GM21447 (cell line): ENCODE results near the gene SLC12A5.
"Not testable (repeated sequence)": the region's sequence is repeated elsewhere in the genome, so short reads cannot be mapped to it uniquely, and the experiment has no call there.

ENCODE experiments used
- ATAC-seq: cut with Tn5 transposase; IDR thresholded peaks from one replicate; pipeline ENCODE4 v1.9.1; 2021; ENCODE audit not compliant: unreplicated experiment

Gene SLC12A5

GRCh38 chr20:46028772-46029371 lies at the start of gene SLC12A5:
Gene SLC12A5 (plus strand): TSS chr20:46029215. CDS start chr20:46029345, 130 bp downstream.
- no peak for ATAC-seq

- ATAC-seq = no peak
Measured at GRCh38 chr20:45981261-45981660, 47.8 kb upstream of the SLC12A5 start.

- no peak for ATAC-seq
Measured at GRCh38 chr20:45983279-45983743, 45.7 kb upstream of the SLC12A5 start.

DNA sequence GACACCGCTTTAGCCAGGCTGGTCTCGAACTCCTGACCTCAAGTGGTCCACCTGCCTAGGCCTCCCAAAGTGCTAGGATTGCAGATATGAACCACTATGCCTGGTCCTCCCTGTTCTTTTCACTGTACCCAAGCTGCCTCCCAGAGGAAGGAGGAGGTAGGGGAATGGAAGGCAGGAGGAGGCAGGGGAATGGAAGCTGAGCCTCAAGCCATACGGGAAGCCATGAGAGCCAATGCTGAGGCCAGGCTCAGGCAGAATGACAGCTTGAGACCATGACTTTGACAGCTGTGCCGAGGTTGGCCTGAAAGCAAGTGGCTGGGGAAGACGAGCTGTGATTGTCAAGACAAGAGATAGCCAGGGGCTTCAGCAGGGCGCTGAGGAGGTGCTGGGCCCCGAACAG lies 43.4 kb upstream of the SLC12A5 start:
- no peak for ATAC-seq

GRCh38 chr20:45987108-45987780 lies 41.8 kb upstream of the SLC12A5 start:
- no peak for ATAC-seq

DNA sequence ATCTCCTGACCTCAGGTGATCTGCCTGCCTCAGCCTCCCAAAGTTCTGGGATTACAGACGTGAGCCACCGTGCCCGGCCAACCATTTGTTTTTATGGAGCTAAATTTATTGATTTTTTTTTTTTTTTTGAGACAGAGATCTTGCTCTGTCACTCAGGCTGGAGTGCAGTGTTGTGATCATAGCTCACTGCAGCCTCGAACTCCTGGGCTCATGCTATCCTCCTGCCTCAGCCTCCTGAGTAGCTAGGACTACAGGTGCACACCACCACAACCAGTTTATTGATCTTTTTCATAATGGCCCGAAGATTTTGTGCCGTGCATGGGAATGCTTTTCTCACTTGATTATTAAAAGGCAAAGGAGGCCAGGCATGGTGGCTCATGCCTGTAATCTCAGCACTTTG lies 40.2 kb upstream of the SLC12A5 start:
- ATAC-seq = not testable (repeated sequence)

DNA sequence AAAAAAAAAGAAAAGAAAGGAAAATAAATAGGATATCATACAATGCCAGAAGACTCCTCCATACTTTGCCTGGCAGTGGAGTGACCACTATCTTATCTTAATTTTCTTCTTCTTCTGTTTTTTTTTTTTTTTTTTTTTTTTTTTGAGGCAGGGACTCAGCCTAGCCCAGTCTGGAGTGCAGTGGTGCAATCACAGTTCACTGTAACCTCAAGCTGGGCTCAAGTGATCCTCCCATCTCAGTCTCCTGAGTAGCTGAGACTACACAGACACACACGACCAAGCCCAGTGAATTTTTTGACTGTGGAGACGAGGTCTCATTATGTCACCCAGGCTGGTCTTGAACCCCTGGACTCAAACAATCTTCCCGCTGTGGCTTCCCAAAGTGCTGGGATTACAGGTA lies 37.4 kb upstream of the SLC12A5 start:
- ATAC-seq = no peak

GRCh38 chr20:45993197-45993951 lies 35.6 kb upstream of the SLC12A5 start:
- ATAC-seq = no peak

DNA sequence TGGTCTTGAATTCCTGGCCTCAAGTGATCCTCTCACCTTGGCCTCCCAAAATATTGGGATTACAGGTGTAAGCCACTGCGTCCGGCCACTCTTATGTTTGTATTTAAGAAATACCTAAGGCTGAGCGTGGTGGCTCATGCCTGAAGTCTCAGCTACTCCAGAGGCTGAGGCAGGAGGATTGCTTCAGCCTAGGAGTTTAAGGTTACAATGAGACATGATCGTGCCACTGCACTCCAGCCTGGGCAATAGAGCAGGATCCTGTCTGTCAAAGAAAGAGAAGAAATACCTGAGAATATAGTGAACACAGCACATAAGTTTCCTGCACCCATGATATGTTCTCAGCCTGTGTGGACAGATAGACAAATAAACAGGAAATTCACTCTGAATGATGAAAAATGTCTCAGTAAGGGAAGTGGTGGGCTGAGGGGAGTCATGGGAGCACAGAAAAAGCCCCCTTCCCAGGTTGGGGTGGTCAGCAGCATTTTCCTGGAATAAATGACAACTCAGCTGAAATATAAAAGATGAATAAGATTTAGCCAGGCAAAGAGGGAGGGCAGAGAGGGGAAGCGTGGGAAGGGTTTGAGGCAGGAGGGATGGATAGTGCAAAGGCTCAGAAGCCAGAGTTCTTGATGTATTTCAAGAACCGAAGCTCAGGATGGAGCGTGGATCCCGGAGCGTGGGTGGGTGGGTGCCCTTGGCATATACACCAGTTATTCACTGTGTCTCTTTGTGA lies 34.1 kb upstream of the SLC12A5 start:
- ATAC-seq = no peak

DNA sequence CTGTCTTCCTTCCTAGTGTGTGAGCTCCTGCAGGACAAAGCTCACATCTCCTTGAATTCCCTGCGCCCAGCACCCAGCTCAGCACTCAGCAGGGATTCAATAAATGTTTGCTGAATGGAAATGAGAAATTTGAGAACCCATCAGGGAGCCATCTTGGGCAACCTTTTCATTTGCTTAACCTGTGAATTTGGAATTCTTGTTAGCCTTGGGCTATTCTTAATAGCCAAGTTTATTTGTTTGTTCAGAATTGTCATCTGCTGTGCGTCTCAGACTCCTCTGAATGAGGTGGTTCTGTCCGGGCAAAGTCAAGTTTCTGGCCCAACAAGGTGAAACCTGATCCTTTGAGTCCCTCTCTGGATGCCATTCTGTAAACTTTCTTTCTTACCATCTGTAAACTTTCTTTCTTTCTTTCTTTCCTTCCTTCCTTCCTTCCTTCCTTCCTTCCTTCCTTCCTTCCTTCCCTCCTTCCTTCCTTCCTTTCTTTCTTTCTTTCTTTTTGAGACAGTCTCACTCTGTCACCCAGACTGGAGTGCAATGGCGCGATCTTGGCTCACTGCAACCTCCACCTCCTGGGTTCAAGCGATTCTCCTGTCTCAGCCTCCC lies 33.4 kb upstream of the SLC12A5 start:
- ATAC-seq = not testable (repeated sequence)

GRCh38 chr20:45997187-45997586 lies 31.8 kb upstream of the SLC12A5 start:
- no peak for ATAC-seq

- no peak for ATAC-seq
Measured at GRCh38 chr20:45998337-45998736, 30.7 kb upstream of the SLC12A5 start.

DNA sequence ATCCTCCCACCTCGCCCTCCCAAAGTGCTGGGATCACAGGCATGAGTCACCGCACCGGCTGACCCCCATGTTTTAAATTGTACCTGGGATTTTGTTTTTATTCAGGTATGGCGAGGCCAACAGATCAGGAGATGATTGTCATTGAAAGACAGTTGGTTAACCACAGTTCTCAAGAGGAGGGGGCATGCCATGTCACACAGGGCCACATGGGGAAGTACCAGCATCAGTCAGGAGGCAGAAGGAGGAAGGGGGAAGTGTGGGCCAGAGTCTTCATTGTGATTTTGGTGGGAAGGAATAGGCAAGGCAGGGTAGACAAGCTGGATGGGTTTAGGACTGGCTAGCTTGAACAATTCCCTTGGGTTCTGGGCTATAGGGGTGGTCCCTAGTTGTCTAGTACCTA lies 30.3 kb upstream of the SLC12A5 start:
- no peak for ATAC-seq

DNA sequence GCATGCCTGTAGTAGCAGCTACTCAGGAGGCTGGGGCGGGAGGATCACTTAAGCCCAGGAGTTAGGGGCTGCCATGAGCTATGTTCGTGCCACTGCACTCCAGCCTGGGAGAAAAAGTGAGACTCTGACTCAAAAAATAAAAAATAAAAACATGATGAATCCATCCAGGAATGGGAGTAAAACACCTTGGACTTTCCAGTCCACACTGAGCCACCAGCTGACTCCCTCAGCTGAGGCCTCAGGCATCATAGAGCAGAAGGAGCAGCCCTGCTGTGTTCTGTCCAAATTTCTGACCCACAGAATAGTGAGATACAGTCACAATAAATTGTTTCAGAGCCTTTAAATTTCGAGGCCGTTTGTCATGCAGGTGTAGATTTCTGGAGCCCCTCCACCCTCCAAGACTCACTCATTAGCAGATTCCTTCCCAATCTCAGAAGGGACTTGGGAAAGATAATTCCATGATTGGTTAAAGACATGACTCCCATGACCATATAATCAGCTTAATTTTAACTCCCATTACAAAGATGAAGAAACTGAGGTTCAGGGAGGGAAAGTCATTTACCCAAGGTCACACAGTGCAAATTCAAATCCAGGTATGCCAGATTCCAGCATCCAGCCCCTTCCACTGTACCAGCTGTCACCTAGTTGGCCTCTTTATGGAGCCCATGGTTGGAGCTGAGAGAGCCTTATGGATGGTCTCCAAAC lies 29.3 kb upstream of the SLC12A5 start:
- ATAC-seq = no peak

DNA sequence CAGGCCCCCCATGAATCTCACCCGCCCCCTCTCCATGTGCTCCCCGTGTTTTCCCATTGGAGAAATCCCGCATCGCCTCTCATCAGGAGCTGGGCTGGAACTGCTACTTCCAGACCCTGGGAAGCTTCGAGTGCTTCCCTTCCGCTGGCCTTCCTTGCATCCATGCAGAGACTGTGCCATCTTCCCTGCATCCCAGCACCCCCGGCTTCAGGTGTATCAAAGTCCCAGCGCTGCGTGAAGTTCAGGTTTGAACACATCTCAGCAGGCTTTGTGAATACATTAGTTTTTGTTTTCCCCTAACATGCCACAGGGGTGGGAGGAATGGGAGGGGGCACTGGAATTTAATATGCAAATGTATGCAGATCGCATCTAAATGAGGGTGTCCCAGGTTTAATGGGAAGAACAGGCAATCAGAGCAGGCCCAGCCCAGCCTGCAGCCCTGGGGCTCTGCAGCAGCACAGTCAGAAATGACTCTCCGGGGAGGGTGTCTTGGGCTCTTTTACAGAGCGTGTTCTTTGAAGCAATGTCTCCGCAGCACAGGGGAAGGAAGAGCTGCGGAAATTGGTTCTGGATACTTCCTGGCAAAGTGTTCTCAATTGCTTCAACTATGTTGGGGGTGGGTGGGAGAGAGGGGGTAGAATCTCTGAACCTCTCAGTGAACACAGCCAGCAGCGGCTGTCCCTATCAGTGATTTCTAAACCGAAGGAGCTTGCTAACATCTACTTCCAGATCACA lies 28.6 kb upstream of the SLC12A5 start:
- no peak for ATAC-seq

DNA sequence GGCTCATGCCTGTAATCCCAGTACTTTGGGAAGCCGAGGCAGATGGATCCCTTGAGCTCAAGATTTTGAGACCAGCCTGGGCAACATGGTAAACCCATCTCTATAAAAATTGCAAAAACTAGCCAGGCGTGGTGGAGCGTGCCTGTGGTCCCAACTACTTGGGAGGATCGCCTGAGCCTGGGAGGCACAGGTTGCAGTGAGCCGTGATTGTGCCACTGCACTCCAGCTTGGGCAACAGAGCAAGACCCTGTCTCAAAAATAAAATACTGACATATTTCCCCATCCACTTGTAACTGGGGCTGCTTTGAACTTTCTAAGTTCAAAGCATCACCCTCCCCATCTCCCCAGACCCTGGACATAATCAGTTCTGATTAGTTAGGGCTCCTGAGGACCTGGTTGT lies 27.5 kb upstream of the SLC12A5 start:
- no peak for ATAC-seq

GRCh38 chr20:46002008-46002407 lies 27.0 kb upstream of the SLC12A5 start:
- ATAC-seq = no peak

GRCh38 chr20:46004187-46004586 lies 24.8 kb upstream of the SLC12A5 start:
- no peak for ATAC-seq

- ATAC-seq = no peak
Measured at GRCh38 chr20:46004889-46005473, 24.0 kb upstream of the SLC12A5 start.
